Uterus (tissue), 2 donors: ENCODE data around the gene NEFH.

Experiments
- CTCF ChIP-seq, 4 experiments: fragments of 200-600 bp in 2 of 4; fragments of 450-650 bp in 2 of 4; sonication (generic) in 2 of 4; IDR thresholded peaks; one replicate each; pipeline ENCODE4 v1.5.1; 2016 to 2019; ENCODE audit warnings: antibody characterized with exemption in 4 of 4, mild to moderate bottlenecking in 2 of 4, moderate library complexity in 1 of 4
- POLR2A ChIP-seq, 2 donors: fragments of 450-650 bp; IDR thresholded peaks; one replicate each; pipeline ENCODE4 v1.6.1; 2016; ENCODE audit warnings: antibody characterized with exemption in 2 of 2, mild to moderate bottlenecking in 1 of 2, moderate library complexity in 1 of 2

- no peak for TF ChIP-seq CTCF (IDR thresholded peaks at IDR 0.05)
- TF ChIP-seq POLR2A (IDR thresholded peaks at IDR 0.05): no peak
Measured at GRCh38 chr22:29442976-29443375, 37.0 kb upstream of the NEFH start.
